Cardiac fibroblast (primary cell): ENCODE measurements around the gene TMBIM6.
"Not testable (repeated sequence)": the region's sequence is repeated elsewhere in the genome, so short reads cannot be mapped to it uniquely, and the experiment has no call there.

Source experiments
- DNase-seq, 2 donors: peaks; one replicate each; pipeline versions ENCODE4 v3.0.0 to v3.0.0-alpha.2; 2010; ENCODE audit warnings: low read depth in 2 of 2
- H3K4me3 ChIP-seq, 2 donors: replicated peaks in 1 of 2; 1 replicate in 1 of 2; 2 replicates in 1 of 2; pipeline ENCODE4 v1.5.1; 2011; ENCODE audit warnings: low read depth in 2 of 2, low read length in 2 of 2, mild to moderate bottlenecking in 2 of 2, moderate library complexity in 1 of 2
- TF ChIP-seq, protein P1 (sequence below): IDR thresholded peaks from one replicate; pipeline ENCODE4 v1.5.1; 2011; ENCODE audit warnings: low read depth, mild to moderate bottlenecking, low read length, inconsistent platforms

TMBIM6 gene

DNA sequence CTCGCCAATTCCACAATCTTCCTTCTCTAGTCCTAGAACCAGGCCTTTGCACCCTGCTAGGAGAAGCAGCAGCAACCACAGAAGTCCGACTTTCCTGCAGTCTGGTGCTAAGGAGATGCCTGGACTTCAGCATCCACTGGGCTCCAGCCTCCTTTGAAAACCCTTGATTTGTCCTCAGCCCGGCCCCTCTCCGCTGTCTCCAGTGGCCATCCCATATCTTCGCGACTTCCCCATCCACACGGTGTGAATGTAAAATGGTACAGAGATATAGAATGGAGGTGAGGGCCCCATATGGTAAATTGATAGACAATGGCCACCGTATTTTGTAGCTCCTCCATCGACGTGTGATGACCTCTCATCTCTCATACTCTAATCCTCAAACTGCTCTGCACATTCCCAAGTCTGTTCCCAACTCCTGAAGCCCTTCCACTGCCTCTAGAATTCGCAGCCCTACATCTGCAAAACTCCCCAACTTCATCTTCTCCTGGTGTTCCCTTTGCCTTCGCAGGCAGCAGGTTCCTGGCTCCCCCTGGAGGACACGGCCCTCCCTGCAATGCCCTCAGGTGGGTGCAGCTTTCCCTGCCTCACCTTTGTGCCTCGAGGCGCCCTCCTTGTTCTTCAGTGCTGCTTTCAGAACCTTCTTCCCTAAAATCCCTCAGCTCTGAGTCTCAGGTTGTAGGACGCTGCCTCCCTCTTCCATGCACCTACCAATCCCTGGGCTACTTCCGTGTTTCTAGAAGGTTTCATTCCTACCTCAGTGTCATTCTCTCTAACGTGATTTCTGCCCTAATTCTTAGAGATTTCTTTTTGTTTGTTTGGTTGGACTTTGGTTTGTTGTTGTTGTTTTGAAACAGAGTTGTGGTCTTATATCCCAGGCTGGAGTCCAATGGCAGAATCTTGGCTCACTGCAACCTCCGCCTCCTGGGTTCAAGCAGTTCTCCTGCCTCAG lies 36.7 kb downstream of the TMBIM6 start:
- TF ChIP-seq, protein P1, sequence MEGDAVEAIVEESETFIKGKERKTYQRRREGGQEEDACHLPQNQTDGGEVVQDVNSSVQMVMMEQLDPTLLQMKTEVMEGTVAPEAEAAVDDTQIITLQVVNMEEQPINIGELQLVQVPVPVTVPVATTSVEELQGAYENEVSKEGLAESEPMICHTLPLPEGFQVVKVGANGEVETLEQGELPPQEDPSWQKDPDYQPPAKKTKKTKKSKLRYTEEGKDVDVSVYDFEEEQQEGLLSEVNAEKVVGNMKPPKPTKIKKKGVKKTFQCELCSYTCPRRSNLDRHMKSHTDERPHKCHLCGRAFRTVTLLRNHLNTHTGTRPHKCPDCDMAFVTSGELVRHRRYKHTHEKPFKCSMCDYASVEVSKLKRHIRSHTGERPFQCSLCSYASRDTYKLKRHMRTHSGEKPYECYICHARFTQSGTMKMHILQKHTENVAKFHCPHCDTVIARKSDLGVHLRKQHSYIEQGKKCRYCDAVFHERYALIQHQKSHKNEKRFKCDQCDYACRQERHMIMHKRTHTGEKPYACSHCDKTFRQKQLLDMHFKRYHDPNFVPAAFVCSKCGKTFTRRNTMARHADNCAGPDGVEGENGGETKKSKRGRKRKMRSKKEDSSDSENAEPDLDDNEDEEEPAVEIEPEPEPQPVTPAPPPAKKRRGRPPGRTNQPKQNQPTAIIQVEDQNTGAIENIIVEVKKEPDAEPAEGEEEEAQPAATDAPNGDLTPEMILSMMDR, result peak; percentile 99
- peak; percentile 35 to 41 for DNase-seq
- no peak overlapping the region for H3K4me3 ChIP-seq

DNA sequence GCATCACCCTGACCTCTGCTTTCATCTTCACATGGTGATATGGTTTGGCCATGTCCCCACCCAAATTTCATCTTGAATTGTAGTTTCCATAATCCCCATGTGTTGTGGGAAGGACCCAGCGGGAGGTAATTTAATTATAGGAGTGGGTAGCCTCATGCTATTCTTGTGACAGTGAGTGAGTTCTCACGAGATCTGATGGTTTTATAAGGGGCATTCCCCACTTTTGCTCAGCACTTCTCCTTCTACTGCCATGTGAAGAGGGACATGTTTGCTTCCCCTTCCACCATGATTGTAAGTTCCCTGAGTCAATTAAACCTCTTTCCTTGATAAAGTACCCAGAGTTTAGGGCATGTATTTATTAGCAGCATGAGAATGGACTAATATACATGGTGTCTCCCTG lies 38.2 kb downstream of the TMBIM6 start:
- DNase-seq, result no peak
- no peak overlapping the region for H3K4me3 ChIP-seq
- TF ChIP-seq, protein P1, result no peak

DNA sequence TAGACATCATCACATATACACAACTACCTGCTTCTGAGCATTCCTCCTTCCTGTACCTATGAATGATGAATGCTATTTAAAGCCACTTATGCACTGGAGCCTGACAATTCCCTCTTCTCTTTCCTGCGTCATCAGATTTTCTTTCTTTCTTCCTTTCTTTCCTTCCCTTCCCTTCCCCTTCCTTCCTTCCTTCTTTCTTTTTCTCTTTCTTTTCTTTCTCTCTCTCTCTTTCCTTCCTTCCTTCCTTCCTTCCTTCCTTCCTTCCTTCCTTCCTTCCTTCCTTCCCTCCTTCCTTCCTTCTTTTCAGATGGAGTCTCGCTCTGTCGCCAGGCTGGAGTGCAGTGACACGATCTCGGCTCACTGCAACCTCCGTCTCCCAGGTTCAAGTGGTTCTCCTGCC lies 39.6 kb downstream of the TMBIM6 start:
- H3K4me3 ChIP-seq, DNase-seq: not testable (repeated sequence)

DNA sequence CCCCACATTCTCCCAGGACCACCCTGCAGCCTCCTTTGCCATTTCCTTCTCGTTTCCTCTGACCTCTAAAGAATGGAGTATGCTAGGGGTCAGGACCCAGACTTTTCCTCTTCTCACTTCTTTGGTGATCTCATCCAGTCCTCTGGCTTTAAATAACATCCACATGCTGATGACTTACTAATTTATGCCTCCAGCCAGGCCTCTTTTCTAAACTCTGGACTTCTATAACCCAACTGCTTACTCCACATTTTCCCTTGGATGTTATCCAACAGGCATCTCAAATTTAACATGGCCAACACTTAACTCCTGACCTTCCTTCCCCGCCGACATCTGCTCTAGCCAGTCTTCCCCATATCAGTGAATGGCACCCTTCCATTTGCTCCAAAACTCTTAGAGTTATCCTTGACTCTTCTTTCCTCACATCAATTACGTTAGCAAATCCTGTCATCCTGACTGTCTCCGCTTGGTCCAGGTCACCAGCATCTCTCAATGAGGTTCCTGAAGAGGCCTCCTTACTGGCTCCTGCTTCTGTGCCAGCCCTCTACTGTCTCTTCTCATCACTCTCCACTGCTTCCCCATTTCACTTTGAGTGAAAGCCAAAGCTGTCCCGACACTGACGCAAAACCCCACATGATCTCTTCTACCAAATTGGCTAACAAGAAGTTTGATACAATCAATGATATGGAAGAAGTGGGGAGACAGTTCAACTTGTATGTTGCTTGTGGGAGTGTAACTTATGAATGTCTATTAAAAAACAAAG lies 42.7 kb downstream of the TMBIM6 start:
- DNase-seq, result peak; percentile 51 to 77
- TF ChIP-seq, protein P1, result no peak
- no peak overlapping the region for H3K4me3 ChIP-seq

DNA sequence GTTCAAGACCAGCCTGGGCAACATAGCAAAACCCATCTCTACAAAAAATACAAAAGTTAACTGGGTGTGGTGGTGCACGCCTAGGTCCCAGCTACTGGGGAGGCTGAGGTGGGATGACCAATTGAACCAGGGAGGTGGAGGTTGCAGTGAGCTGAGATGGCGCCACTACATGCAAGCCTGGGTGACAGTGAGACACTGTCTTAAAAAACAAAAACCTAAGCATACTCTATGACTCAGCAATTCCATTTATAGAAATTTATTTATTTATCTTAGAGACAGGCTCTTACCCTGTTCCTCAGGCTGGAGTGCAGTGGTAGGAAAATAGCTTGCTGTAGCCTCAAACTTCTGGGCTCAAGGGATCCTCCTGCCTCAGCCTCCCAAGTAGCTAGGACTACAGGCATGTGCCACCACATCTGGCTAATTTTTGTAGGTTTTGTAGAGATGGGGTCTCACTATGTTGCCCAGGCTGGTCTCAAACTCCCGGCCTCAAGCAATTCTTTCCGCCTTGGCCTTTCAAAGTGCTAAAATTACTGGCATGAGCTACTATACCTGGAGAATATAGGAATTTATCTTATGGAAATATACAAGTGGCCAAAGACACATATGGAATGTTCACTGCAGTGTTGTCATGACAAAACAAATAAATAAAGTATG lies 43.5 kb downstream of the TMBIM6 start:
- H3K4me3 ChIP-seq, result no peak overlapping the region
- TF ChIP-seq, protein P1, result no peak
- peak; percentile 37 to 59 for DNase-seq

DNA sequence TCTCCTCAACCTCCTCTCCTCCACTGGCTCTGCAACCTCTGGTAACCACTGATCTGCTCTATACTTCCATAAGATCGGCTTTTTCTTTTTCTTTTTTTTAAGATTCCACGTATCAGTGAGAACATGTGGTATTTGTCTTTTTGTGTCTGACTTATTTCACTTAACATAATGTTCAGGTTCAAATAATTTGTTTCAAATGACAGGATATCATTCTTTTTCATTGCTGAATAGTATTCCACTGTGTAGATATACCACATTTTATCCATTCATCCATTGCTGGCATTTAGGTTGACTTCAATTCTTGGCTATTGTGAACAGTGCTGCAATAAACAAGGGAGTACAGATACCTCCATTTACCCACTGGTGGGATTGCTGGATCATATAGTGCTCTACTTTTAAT lies 46.3 kb downstream of the TMBIM6 start:
- no peak for DNase-seq
- no peak overlapping the region for H3K4me3 ChIP-seq
- TF ChIP-seq, protein P1, result no peak

DNA sequence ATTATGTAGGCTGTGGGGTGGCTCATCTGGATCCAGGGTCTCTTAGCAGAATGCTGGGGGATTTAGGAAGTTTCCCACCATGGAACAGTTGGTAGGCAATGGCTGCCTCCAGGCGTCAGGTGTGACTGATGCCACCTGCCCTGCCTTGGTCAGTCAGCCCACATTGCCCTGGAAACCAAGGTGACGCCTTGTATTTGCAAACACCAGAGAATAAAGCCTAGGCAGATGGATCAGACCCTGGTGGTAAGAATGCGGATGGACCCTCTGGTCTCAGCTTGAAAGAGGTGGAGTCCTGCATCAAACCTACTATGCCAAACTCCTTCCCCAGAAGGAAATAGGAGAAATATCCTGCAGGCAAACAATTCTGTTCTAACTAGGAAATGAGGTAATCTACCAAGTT lies 48.6 kb downstream of the TMBIM6 start:
- TF ChIP-seq, protein P1, result no peak
- no peak overlapping the region for H3K4me3 ChIP-seq
- no peak for DNase-seq
